ENCODE results near the gene ENOX1.

- TF ChIP-seq ZNF24 (tag by site-specific recombination; IDR thresholded peaks at IDR 0.05) (no peak), CTCF (tag by site-specific recombination; IDR thresholded peaks at IDR 0.05) (no peak), REST (tag by site-specific recombination; IDR thresholded peaks at IDR 0.05) (no peak), ZNF549 (tag by site-specific recombination; IDR thresholded peaks at IDR 0.05) (no peak), ZNF341 (tag by site-specific recombination; IDR thresholded peaks at IDR 0.05; ENCODE audit: low read depth) (no peak), ZNF133 (tag by site-specific recombination; IDR thresholded peaks at IDR 0.05) (no peak), TSHZ1 (tag by site-specific recombination; IDR thresholded peaks at IDR 0.05; ENCODE audit: borderline replicate concordance) (no peak), ZNF292 (tag by site-specific recombination; IDR thresholded peaks at IDR 0.05; ENCODE audit: borderline replicate concordance, low read depth) (no peak), ZNF701 (tag by site-specific recombination; IDR thresholded peaks at IDR 0.05) (no peak), ZNF248 (tag by site-specific recombination; IDR thresholded peaks at IDR 0.05) (no peak), ZNF324 (tag by site-specific recombination; IDR thresholded peaks at IDR 0.05) (no peak), ZNF501 (tag by site-specific recombination; IDR thresholded peaks at IDR 0.05) (no peak), ZNF580 (tag by site-specific recombination; IDR thresholded peaks at IDR 0.05) (no peak)
Measured at GRCh38 chr13:43742911-43743310, 43.9 kb downstream of the ENOX1 start.

Data from HEK293 (cell line).